Uterus (tissue), 2 donors: ENCODE results near the gene ADGB.
"Not testable (repeated sequence)": the region's sequence is repeated elsewhere in the genome, so short reads cannot be mapped to it uniquely, and the experiment has no call there.

Experiments
- POLR2A ChIP-seq, 2 donors: fragments of 450-650 bp; IDR thresholded peaks; one replicate each; pipeline ENCODE4 v1.6.1; 2016; ENCODE audit warnings: antibody characterized with exemption in 2 of 2, mild to moderate bottlenecking in 1 of 2, moderate library complexity in 1 of 2
- TF ChIP-seq, protein P1 (sequence below), 4 experiments: fragments of 200-600 bp in 2 of 4; fragments of 450-650 bp in 2 of 4; sonication (generic) in 2 of 4; IDR thresholded peaks; one replicate each; pipeline ENCODE4 v1.5.1; 2016 to 2019; ENCODE audit warnings: antibody characterized with exemption in 4 of 4, mild to moderate bottlenecking in 2 of 4, moderate library complexity in 1 of 4

GRCh38 chr6:146803167-146803566 lies 204.4 kb downstream of the ADGB start:
- TF ChIP-seq, protein P1, sequence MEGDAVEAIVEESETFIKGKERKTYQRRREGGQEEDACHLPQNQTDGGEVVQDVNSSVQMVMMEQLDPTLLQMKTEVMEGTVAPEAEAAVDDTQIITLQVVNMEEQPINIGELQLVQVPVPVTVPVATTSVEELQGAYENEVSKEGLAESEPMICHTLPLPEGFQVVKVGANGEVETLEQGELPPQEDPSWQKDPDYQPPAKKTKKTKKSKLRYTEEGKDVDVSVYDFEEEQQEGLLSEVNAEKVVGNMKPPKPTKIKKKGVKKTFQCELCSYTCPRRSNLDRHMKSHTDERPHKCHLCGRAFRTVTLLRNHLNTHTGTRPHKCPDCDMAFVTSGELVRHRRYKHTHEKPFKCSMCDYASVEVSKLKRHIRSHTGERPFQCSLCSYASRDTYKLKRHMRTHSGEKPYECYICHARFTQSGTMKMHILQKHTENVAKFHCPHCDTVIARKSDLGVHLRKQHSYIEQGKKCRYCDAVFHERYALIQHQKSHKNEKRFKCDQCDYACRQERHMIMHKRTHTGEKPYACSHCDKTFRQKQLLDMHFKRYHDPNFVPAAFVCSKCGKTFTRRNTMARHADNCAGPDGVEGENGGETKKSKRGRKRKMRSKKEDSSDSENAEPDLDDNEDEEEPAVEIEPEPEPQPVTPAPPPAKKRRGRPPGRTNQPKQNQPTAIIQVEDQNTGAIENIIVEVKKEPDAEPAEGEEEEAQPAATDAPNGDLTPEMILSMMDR (IDR thresholded peaks at IDR 0.05): not testable (repeated sequence)
- not testable (repeated sequence) for TF ChIP-seq POLR2A (IDR thresholded peaks at IDR 0.05)
